ENCODE results near the gene MRPS12.
A peak's percentile ranks its signal among the peaks of the same experiment; 100 is the strongest.

The MRPS12 gene

DNA sequence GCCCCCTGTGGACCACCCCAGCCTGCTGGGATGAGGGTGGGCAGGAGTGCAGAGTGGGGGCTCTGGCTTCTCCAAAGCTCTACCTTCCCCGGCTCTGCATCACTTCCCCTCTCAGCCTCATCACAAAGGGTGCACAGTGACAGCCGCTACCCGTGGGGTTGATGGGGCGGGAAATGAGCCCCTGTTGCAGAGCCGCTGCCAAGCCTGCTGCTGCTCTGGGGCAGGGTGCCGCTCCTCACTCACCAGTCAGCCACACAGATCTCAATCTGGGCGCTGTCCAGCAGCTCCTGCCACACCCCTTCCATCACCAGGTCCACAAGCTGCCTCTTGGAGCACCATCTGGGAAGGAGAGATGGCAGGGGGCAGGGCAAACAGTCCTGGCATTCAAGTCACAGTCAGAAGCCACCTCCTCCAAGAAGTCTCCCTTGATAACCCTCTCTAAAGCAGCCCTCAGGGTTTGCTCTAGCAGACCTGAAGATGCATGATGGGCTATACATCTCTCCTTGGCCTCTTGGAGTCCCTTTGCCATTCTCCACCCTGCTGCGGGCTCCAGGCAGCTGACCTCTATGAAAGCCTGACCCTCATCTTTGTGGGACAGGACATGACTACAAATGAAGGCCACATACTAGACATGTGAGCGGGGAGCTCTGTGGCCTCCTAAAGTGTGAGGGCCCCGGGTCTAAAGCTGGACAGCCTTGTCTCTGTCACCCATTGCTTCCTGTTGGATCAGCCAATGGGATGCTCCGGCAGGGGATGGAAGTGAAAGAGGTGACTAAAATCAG, 15.7 kb downstream of the MRPS12 start:
- CTCF ChIA-PET: interaction anchor here (0.7 to 1.7 kb wide), 5 partner anchors 13 to 164 kb away, joined by 3 to 6 read pairs (median 4); partner anchors contain the start of genes MRPS12 and SARS2
- H3K27ac ChIP-seq (ENCODE audit: extremely low read depth, low read depth, low read length): 0 out of 2 replicates have a peak overlapping the region, but pooled peaks have one; percentile 31
- POLR2A ChIA-PET: interaction anchor here (0.5 kb wide), 1 partner anchor 392 kb away, joined by 4 read pairs; no protein-coding TSS in a partner anchor

GRCh38 chr19:38949580-38950367, 19.0 kb downstream of the MRPS12 start:
- Histone ChIP-seq H3K4me3 (ENCODE audit: low read depth, low read length) (no peak overlapping the region), H3K4me1 (ENCODE audit: control insufficient read depth, insufficient read depth, low read length) (no peaks in the 10 kb centered on the region), H3K9me3 (ENCODE audit: control insufficient read depth, insufficient read depth, low read depth, low read length) (no peaks in the 10 kb centered on the region), H3K27ac (ENCODE audit: extremely low read depth, low read depth, low read length) (no peak overlapping the region), H3K36me3 (ENCODE audit: control insufficient read depth in 2 of 2, insufficient read depth in 1 of 2, low read length in 2 of 2) (peaks cover 50 to 71% of the 10 kb centered on the region in 2 experiments)
- ChIA-PET CTCF (interaction anchor here (0.6 to 1.8 kb wide), 5 partner anchors 12 to 525 kb away, joined by 3 to 9 read pairs (median 3); no protein-coding TSS in a partner anchor), POLR2A (interaction anchor here (0.7 kb wide), 1 partner anchor 822 kb away, joined by 3 read pairs; no protein-coding TSS in a partner anchor)
- TF ChIP-seq KLF8 (tag by site-specific recombination; IDR thresholded peaks at IDR 0.05): peak; percentile 83
- peak; percentile 74 for TF ChIP-seq OSR2 (tag by site-specific recombination; IDR thresholded peaks at IDR 0.05)
- TF ChIP-seq, protein P1, sequence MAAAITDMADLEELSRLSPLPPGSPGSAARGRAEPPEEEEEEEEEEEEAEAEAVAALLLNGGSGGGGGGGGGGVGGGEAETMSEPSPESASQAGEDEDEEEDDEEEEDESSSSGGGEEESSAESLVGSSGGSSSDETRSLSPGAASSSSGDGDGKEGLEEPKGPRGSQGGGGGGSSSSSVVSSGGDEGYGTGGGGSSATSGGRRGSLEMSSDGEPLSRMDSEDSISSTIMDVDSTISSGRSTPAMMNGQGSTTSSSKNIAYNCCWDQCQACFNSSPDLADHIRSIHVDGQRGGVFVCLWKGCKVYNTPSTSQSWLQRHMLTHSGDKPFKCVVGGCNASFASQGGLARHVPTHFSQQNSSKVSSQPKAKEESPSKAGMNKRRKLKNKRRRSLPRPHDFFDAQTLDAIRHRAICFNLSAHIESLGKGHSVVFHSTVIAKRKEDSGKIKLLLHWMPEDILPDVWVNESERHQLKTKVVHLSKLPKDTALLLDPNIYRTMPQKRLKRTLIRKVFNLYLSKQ (tag by site-specific recombination; IDR thresholded peaks at IDR 0.05; ENCODE audit: borderline replicate concordance): no peak
- TF ChIP-seq KLF9 (tag by site-specific recombination; IDR thresholded peaks at IDR 0.05; ENCODE audit: low read depth): peak; percentile 70
- TF ChIP-seq KLF1 (tag by site-specific recombination; IDR thresholded peaks at IDR 0.05): peak; percentile 73
- TF ChIP-seq ZNF658 (tag by site-specific recombination; IDR thresholded peaks at IDR 0.05): no peak
- no peak for TF ChIP-seq ZNF623 (tag by site-specific recombination; IDR thresholded peaks at IDR 0.05)
- no peak for TF ChIP-seq ZNF513 (tag by site-specific recombination; IDR thresholded peaks at IDR 0.05)
- TF ChIP-seq, protein P2, sequence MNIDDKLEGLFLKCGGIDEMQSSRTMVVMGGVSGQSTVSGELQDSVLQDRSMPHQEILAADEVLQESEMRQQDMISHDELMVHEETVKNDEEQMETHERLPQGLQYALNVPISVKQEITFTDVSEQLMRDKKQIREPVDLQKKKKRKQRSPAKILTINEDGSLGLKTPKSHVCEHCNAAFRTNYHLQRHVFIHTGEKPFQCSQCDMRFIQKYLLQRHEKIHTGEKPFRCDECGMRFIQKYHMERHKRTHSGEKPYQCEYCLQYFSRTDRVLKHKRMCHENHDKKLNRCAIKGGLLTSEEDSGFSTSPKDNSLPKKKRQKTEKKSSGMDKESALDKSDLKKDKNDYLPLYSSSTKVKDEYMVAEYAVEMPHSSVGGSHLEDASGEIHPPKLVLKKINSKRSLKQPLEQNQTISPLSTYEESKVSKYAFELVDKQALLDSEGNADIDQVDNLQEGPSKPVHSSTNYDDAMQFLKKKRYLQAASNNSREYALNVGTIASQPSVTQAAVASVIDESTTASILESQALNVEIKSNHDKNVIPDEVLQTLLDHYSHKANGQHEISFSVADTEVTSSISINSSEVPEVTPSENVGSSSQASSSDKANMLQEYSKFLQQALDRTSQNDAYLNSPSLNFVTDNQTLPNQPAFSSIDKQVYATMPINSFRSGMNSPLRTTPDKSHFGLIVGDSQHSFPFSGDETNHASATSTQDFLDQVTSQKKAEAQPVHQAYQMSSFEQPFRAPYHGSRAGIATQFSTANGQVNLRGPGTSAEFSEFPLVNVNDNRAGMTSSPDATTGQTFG (tag by site-specific recombination; IDR thresholded peaks at IDR 0.05; ENCODE audit: borderline replicate concordance): no peak
- no peak for TF ChIP-seq ZNF561 (tag by site-specific recombination; IDR thresholded peaks at IDR 0.05; ENCODE audit: borderline replicate concordance)
- peak; percentile 61; the same call in 1 of the 2 replicates for TF ChIP-seq KLF16 (tag by site-specific recombination; IDR thresholded peaks at IDR 0.05)
- TF ChIP-seq, protein P3, sequence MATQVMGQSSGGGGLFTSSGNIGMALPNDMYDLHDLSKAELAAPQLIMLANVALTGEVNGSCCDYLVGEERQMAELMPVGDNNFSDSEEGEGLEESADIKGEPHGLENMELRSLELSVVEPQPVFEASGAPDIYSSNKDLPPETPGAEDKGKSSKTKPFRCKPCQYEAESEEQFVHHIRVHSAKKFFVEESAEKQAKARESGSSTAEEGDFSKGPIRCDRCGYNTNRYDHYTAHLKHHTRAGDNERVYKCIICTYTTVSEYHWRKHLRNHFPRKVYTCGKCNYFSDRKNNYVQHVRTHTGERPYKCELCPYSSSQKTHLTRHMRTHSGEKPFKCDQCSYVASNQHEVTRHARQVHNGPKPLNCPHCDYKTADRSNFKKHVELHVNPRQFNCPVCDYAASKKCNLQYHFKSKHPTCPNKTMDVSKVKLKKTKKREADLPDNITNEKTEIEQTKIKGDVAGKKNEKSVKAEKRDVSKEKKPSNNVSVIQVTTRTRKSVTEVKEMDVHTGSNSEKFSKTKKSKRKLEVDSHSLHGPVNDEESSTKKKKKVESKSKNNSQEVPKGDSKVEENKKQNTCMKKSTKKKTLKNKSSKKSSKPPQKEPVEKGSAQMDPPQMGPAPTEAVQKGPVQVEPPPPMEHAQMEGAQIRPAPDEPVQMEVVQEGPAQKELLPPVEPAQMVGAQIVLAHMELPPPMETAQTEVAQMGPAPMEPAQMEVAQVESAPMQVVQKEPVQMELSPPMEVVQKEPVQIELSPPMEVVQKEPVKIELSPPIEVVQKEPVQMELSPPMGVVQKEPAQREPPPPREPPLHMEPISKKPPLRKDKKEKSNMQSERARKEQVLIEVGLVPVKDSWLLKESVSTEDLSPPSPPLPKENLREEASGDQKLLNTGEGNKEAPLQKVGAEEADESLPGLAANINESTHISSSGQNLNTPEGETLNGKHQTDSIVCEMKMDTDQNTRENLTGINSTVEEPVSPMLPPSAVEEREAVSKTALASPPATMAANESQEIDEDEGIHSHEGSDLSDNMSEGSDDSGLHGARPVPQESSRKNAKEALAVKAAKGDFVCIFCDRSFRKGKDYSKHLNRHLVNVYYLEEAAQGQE (tag by site-specific recombination; IDR thresholded peaks at IDR 0.05): no peak
- TF ChIP-seq GLIS2 (tag by site-specific recombination; IDR thresholded peaks at IDR 0.05): no peak

More for the DNA sequence above, 15.7 kb downstream of the MRPS12 start:
- peaks cover 48 to 78% of the 10 kb centered on the region in 2 experiments for H3K36me3 ChIP-seq (ENCODE audit: control insufficient read depth in 2 of 2, insufficient read depth in 1 of 2, low read length in 2 of 2)
- no peak overlapping the region for H3K4me3 ChIP-seq (ENCODE audit: low read depth, low read length)
- TF ChIP-seq ZNF214 (tag by site-specific recombination; IDR thresholded peaks at IDR 0.05; ENCODE audit: borderline replicate concordance): no peak
- TF ChIP-seq GLIS1 (tag by site-specific recombination; IDR thresholded peaks at IDR 0.05): peak; percentile 9; the same call in 1 of the 2 replicates
- TF ChIP-seq ZFP41 (tag by site-specific recombination; IDR thresholded peaks at IDR 0.05; ENCODE audit: borderline replicate concordance): no peak
- TF ChIP-seq KLF1 (tag by site-specific recombination; IDR thresholded peaks at IDR 0.05): peak; percentile 42; the same call in 1 of the 2 replicates
- TF ChIP-seq, protein P3 (tag by site-specific recombination; IDR thresholded peaks at IDR 0.05): peak; percentile 99
- H3K9me3 ChIP-seq (ENCODE audit: control insufficient read depth, insufficient read depth, low read depth, low read length): no peaks in the 10 kb centered on the region
- H3K4me1 ChIP-seq (ENCODE audit: control insufficient read depth, insufficient read depth, low read length): no peaks in the 10 kb centered on the region

All from HEK293 (cell line).